Lower leg skin (tissue), 4 donors: ENCODE data around the gene DICER1. TPM values are rescaled to one million over a fixed set of nuclear protein-coding genes. Genes with fewer than 3 reads are reported as not detected.

Source experiments
- DNase-seq, 2 donors: peaks; one replicate each; pipeline ENCODE4 v3.0.0-alpha.2; 2019; ENCODE audit warnings: low spot score in 2 of 2
- H3K4me3 ChIP-seq: fragments of 200-600 bp; sonication (generic); 2 replicates; pipeline ENCODE4 v1.5.1; 2017; ENCODE audit warnings: mild to moderate bottlenecking, low read depth; ENCODE audit not compliant: poor library complexity, severe bottlenecking
- POLR2A ChIP-seq, 2 donors: fragments of 450-650 bp; IDR thresholded peaks; one replicate each; pipeline ENCODE4 v1.6.1; 2016 to 2017; ENCODE audit warnings: antibody characterized with exemption in 2 of 2, mild to moderate bottlenecking in 1 of 2, moderate library complexity in 1 of 2
- WGBS, 2 donors: methylation state at CpG; one replicate each; pipeline ENCODE4 v1.1.5; 2018; 5-methylcytosine and 5-hydroxymethylcytosine counted together
- intact Hi-C: fragments of 100-400 bp; cut with DNase I; formaldehyde crosslinking; loops from one replicate; pipeline ENCODE4 v1.15.0; 2023; ENCODE audit warnings: low total_unique reads
- total RNA-seq, 4 donors: library from RNA; depleted of rRNA; stranded (reverse); fragments of >200 nt; gene quantifications; one replicate each; pipeline ENCODE4 v1.1.0, GENCODE V29; 2016
- TF ChIP-seq, protein P1 (sequence below), 3 donors: fragments of 450-650 bp; IDR thresholded peaks; one replicate each; pipeline ENCODE4 v1.5.1; 2016; ENCODE audit warnings: antibody characterized with exemption in 3 of 3, mild to moderate bottlenecking in 3 of 3, moderate library complexity in 2 of 3

The DICER1 gene
- total RNA-seq, 4 donors from 2014 or later: 32.8 to 70.4 (median 45.0) TPM

DNA sequence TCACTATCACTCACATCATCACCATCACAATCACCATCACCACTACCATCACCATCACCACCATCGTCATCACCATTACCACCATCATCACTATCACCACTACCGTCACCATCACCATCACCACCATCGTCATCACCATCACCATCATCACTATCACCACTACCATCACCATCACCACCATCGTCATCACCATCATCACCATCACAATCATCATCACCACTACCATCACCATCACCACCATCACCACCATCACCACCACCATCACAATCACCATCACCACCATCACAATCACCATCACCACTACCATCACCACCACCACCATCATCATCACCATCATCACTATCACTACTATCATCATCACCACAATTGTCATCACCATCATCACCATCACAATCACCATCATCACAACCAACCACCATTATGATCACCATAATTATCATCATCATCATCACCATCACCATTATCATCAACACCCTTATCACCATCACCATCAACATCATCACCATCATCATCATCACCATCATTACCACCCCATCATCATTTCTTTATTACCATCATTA lies 90.8 kb downstream of the DICER1 start:
- no peak for TF ChIP-seq POLR2A (IDR thresholded peaks at IDR 0.05)
- TF ChIP-seq, protein P1, sequence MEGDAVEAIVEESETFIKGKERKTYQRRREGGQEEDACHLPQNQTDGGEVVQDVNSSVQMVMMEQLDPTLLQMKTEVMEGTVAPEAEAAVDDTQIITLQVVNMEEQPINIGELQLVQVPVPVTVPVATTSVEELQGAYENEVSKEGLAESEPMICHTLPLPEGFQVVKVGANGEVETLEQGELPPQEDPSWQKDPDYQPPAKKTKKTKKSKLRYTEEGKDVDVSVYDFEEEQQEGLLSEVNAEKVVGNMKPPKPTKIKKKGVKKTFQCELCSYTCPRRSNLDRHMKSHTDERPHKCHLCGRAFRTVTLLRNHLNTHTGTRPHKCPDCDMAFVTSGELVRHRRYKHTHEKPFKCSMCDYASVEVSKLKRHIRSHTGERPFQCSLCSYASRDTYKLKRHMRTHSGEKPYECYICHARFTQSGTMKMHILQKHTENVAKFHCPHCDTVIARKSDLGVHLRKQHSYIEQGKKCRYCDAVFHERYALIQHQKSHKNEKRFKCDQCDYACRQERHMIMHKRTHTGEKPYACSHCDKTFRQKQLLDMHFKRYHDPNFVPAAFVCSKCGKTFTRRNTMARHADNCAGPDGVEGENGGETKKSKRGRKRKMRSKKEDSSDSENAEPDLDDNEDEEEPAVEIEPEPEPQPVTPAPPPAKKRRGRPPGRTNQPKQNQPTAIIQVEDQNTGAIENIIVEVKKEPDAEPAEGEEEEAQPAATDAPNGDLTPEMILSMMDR (IDR thresholded peaks at IDR 0.05): no peak
- H3K4me3 ChIP-seq: no peak overlapping the region
- 96 to 97% methylated on average over 4 of the region's 4 CpGs for WGBS, 2 donors
- intact Hi-C loops: no loop called here
- no peak for DNase-seq

DNA sequence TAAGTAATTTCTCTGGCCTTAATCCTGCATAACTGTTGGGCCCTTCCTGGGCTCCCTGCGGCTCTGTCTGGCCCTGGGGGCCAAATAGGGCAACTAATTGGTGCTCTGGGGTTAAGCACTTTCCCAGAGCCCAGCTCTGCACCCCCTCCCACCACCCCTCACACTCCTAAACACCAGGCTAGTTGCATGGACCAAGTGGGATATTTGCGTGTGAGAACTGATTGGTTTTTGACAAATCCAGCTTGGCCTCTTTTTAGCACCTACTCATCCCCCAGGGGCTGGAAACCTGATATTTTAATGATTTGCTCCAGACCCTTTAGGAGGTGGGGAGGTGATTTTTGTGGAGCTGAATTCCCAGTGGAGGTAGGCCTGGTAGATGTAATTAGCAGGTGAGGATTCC lies 91.9 kb downstream of the DICER1 start:
- 48 to 55% methylated on average over 2 of the region's 2 CpGs for WGBS, 2 donors
- intact Hi-C loops: no loop called here
- H3K4me3 ChIP-seq: no peak overlapping the region
- TF ChIP-seq, protein P1 (IDR thresholded peaks at IDR 0.05): no peak
- no peak for DNase-seq

DNA sequence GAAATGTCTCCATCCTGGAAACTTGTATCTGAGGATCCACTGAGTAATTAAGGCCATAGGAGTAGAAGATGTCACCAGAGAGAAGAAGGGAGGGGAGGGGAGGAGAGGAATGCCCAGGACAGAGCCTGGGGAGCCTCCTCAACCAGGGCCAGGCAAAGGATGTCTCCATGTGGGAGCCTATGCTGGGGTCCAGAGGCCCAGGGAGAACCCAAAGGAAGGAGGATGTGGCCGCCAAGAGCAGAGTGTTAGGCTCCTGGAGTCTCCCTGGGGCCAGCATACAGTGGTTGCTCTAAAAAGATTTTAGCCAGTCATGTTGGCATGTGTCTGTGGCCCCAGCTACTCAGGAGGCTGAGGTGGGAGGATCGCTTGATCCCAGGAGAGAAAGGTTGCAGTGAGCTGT lies 92.6 kb downstream of the DICER1 start:
- intact Hi-C loops: no loop called here
- no peak overlapping the region for H3K4me3 ChIP-seq
- peak in 1 of 2 donors; percentile 58 for DNase-seq
- WGBS, 2 donors: 91 to 98% methylated on average over 2 of the region's 2 CpGs
- TF ChIP-seq, protein P1 (IDR thresholded peaks at IDR 0.05): no peak

DNA sequence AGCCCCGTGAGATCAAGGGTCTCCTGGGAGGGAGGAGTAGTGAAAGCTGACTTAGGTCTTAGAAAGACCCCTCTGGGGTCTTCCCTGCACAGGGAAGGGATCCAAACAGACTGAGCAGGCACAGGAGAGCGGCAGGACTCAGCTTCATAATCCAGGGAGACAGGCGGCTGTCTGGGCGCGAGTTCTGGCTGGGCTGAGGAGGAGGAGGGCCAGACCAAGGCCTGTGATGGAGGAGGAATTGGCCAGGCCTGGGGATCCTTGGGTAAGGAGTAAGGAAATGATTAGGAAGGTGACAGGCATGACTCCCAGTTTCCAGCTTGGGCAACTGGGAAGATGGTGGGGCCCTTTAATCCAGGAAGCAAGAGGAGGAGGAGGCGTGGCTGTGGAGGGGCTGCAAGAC lies 93.1 kb downstream of the DICER1 start:
- intact Hi-C loops: no loop called here
- TF ChIP-seq, protein P1 (IDR thresholded peaks at IDR 0.05): no peak
- no peak for TF ChIP-seq POLR2A (IDR thresholded peaks at IDR 0.05)
- no peak for DNase-seq
- H3K4me3 ChIP-seq: no peak overlapping the region
- 93% methylated on average over 6 of the region's 6 CpGs for WGBS, 2 donors

DNA sequence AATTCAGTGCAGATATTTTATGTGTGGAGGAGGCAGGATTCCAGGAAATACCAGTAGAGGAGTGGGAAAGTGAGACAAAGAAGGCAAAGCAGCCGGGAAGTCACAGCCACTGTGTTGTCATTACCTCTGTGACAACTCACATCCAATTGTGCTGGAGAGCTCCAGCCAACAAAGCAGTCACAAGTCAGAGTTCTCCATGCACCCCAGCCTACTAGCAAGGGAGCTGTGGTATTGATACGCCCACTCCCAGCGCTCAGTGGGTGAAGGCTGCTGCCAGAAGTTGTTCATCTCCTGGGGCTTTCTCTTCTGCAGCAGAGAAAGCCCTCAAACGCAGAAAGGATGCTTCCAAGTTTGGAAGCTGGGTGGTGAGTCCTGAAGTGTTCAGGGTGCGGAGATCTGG lies 93.9 kb downstream of the DICER1 start:
- peak in 1 of 2 donors; percentile 34 for DNase-seq
- intact Hi-C loops: no loop called here
- TF ChIP-seq, protein P1 (IDR thresholded peaks at IDR 0.05): no peak
- H3K4me3 ChIP-seq: no peak overlapping the region
- WGBS, 2 donors: 47 to 53% methylated on average over 5 of the region's 5 CpGs

DNA sequence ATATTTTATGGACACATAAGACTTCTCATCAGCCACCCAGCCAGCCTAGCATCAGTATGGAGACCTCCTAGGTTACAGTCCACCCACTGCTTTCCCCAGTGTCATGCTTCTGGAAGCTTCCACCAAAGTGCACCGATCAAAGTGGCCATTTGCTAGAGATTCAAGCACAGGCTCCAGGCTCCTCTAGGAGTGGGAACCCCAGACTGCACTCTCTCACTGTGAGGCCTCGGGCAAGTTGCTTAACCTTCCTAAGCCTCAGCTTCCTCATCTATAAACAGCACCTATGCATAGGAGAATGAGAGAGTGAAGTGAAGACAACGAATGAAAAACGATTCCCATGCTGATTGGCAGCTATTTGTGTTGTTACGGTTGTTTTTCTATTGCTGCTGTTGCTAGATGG lies 94.4 kb downstream of the DICER1 start:
- no peak for TF ChIP-seq POLR2A (IDR thresholded peaks at IDR 0.05)
- TF ChIP-seq, protein P1 (IDR thresholded peaks at IDR 0.05): no peak
- intact Hi-C loops: no loop called here
- WGBS, 2 donors: 85 to 87% methylated on average over 5 of the region's 5 CpGs

More for the DNA sequence above, 94.4 kb downstream of the DICER1 start:
- H3K4me3 ChIP-seq: no peak overlapping the region
- DNase-seq: peak in 1 of 2 donors; percentile 2
